Measurements from ENCODE around the gene PLXNA1.

The PLXNA1 gene

DNA sequence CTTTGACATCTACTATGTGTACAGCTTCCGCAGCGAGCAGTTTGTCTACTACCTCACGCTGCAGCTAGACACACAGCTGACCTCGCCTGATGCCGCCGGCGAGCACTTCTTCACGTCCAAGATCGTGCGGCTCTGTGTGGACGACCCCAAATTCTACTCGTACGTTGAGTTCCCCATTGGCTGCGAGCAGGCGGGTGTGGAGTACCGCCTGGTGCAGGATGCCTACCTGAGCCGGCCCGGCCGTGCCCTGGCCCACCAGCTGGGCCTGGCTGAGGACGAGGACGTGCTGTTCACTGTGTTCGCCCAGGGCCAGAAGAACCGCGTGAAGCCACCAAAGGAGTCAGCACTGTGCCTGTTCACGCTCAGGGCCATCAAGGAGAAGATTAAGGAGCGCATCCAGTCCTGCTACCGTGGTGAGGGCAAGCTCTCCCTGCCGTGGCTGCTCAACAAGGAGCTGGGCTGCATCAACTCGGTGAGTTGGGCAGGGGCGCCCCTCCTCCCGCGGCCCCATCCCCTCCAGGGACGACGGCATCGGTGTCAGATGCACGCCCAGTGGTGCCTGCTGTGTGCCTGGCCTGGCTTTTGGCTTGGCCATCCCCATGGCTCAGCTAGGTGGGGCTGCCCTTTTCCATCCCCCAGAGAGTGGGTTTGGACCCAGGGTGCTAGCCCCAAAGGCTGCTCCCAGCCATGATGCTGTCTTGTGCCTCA, 6.6 kb downstream of the PLXNA1 start:
- peaks cover 7% of the 10 kb centered on the region for H3K4me1 ChIP-seq (ENCODE audit: insufficient read depth, low read length)
- no peak overlapping the region for H3K4me3 ChIP-seq (ENCODE audit: low read depth in 1 of 2, low read length in 2 of 2)
- H3K4me2 ChIP-seq (ENCODE audit: insufficient read depth, low read length), result no peak overlapping the region
- H3K27me3 ChIP-seq (ENCODE audit: insufficient read depth, low read length, poor library complexity), result no peaks in the 10 kb centered on the region
- peaks cover 62% of the 10 kb centered on the region for H3K36me3 ChIP-seq (ENCODE audit: insufficient read depth, low read length)
- H4K20me1 ChIP-seq (ENCODE audit: insufficient read depth, low read length), result peaks cover 91% of the 10 kb centered on the region
- H3K79me2 ChIP-seq (ENCODE audit: insufficient read depth, low read length), result peaks cover 54% of the 10 kb centered on the region
- no peaks in the 10 kb centered on the region for H3K9me3 ChIP-seq (ENCODE audit: insufficient read depth, low read length, severe bottlenecking)
- H3K27ac ChIP-seq (ENCODE audit: low read length), result no peak overlapping the region
- DNase-seq (no peak), ATAC-seq (ENCODE audit: insufficient read depth, low read depth) (no peak)
- no peak overlapping the region for H3K9ac ChIP-seq (ENCODE audit: low read depth, low read length)
- no peak for TF ChIP-seq EZH2 (IDR thresholded peaks at IDR 0.05; ENCODE audit: borderline replicate concordance, low read depth, low read length, severe bottlenecking)
- TF ChIP-seq, protein P1, sequence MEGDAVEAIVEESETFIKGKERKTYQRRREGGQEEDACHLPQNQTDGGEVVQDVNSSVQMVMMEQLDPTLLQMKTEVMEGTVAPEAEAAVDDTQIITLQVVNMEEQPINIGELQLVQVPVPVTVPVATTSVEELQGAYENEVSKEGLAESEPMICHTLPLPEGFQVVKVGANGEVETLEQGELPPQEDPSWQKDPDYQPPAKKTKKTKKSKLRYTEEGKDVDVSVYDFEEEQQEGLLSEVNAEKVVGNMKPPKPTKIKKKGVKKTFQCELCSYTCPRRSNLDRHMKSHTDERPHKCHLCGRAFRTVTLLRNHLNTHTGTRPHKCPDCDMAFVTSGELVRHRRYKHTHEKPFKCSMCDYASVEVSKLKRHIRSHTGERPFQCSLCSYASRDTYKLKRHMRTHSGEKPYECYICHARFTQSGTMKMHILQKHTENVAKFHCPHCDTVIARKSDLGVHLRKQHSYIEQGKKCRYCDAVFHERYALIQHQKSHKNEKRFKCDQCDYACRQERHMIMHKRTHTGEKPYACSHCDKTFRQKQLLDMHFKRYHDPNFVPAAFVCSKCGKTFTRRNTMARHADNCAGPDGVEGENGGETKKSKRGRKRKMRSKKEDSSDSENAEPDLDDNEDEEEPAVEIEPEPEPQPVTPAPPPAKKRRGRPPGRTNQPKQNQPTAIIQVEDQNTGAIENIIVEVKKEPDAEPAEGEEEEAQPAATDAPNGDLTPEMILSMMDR (IDR thresholded peaks at IDR 0.05; ENCODE audit: borderline replicate concordance, extremely low read depth, low read length, poor library complexity, severe bottlenecking), result no peak
- no peak overlapping the region for H2AFZ ChIP-seq (ENCODE audit: low read depth, low read length)

DNA sequence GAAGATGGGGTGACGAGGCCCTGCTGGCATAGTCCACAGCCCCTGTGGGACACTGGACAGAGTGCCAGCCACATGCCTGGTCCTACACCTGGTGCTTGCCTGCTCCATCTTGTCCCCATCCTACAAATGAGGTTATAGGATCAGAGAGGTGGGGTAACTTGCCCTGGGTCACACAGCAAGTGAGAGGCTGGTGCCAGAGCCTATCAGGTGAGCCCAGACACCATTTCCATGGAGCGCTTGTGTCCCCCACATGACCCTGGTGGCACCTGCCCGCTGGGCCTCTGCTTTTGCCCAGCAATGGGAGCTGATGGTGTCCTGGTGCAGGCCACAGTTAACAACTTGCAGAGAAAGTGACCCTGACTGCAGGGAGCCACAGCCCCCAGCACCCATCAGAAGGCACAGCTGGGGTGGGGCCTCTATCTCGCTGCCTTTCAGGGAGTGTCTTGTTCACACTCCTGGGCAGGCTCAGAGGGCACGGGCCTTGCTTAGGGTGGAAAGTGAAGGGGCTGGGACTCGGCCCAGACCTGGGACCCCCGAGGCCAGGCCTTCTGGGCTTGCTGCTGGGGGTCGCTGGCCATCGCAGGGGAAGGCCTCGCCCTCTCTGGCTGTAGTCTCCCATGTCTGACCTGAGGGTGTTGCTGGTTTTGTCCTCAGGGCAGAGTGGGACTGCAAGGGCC, 7.2 kb downstream of the PLXNA1 start:
- Histone ChIP-seq H3K36me3 (ENCODE audit: insufficient read depth, low read length) (peaks cover 62% of the 10 kb centered on the region), H3K27ac (ENCODE audit: low read length) (no peak overlapping the region), H2AFZ (ENCODE audit: low read depth, low read length) (no peak overlapping the region), H3K4me1 (ENCODE audit: insufficient read depth, low read length) (peaks cover under 1% of the 10 kb centered on the region), H3K79me2 (ENCODE audit: insufficient read depth, low read length) (peaks cover 49% of the 10 kb centered on the region), H3K9ac (ENCODE audit: low read depth, low read length) (no peak overlapping the region), H3K27me3 (ENCODE audit: insufficient read depth, low read length, poor library complexity) (no peaks in the 10 kb centered on the region), H3K4me2 (ENCODE audit: insufficient read depth, low read length) (no peak overlapping the region), H3K9me3 (ENCODE audit: insufficient read depth, low read length, severe bottlenecking) (no peaks in the 10 kb centered on the region), H4K20me1 (ENCODE audit: insufficient read depth, low read length) (peaks cover 91% of the 10 kb centered on the region), H3K4me3 (ENCODE audit: low read depth in 1 of 2, low read length in 2 of 2) (no peak overlapping the region)
- no peak for TF ChIP-seq EZH2 (IDR thresholded peaks at IDR 0.05; ENCODE audit: borderline replicate concordance, low read depth, low read length, severe bottlenecking)
- TF ChIP-seq, protein P1 (IDR thresholded peaks at IDR 0.05; ENCODE audit: borderline replicate concordance, extremely low read depth, low read length, poor library complexity, severe bottlenecking), result no peak
- ATAC-seq (ENCODE audit: insufficient read depth, low read depth) (no peak), DNase-seq (no peak)

DNA sequence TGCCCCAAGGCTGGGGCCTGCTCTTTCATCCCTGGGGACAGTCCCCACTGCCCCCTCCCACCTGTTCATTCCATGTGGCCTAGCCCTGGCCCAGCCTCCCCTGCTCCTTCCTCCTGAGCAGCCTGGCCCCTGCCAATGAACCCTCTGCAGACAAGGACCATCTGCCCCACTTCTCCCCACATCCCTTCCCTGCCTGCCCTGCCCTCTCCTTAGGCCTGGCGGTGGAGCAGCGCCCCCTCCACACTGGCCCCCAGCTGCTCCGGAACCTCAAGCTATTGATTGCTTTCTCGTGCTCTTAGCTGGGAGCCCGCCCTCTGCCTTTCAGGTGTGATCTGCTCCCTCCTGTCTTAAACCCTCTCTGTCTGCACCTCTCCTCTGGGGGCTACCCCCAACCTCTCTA, 8.0 kb downstream of the PLXNA1 start:
- peaks cover 90% of the 10 kb centered on the region for H4K20me1 ChIP-seq (ENCODE audit: insufficient read depth, low read length)
- no peak for DNase-seq

More for the DNA sequence above, 8.0 kb downstream of the PLXNA1 start:
- Histone ChIP-seq H3K79me2 (ENCODE audit: insufficient read depth, low read length) (peaks cover 43% of the 10 kb centered on the region), H3K36me3 (ENCODE audit: insufficient read depth, low read length) (peaks cover 62% of the 10 kb centered on the region), H3K4me3 (ENCODE audit: low read depth in 1 of 2, low read length in 2 of 2) (no peak overlapping the region), H3K9me3 (ENCODE audit: insufficient read depth, low read length, severe bottlenecking) (no peaks in the 10 kb centered on the region), H3K27me3 (ENCODE audit: insufficient read depth, low read length, poor library complexity) (no peaks in the 10 kb centered on the region), H3K27ac (ENCODE audit: low read length) (no peak overlapping the region), H3K4me2 (ENCODE audit: insufficient read depth, low read length) (no peak overlapping the region), H3K4me1 (ENCODE audit: insufficient read depth, low read length) (no peaks in the 10 kb centered on the region), H3K9ac (ENCODE audit: low read depth, low read length) (no peak overlapping the region), H2AFZ (ENCODE audit: low read depth, low read length) (no peak overlapping the region)
- ATAC-seq (ENCODE audit: insufficient read depth, low read depth), result no peak
- TF ChIP-seq, protein P1 (IDR thresholded peaks at IDR 0.05; ENCODE audit: borderline replicate concordance, extremely low read depth, low read length, poor library complexity, severe bottlenecking), result no peak
- TF ChIP-seq EZH2 (IDR thresholded peaks at IDR 0.05; ENCODE audit: borderline replicate concordance, low read depth, low read length, severe bottlenecking), result no peak

Measured in DND-41 (cell line).